KMS-11 (cell line): Measurements from ENCODE around the gene ZNF624.

Experiments used
- H2AFZ ChIP-seq: fragments of 200-600 bp; sonication (generic); 2 replicates; pipeline ENCODE4 v1.6.1; 2016; ENCODE audit warnings: antibody characterized with exemption, mixed run types, low read depth
- H3K27ac ChIP-seq: fragments of 200-600 bp; sonication (generic); 2 replicates; pipeline ENCODE4 v1.6.1; 2016; ENCODE audit warnings: mild to moderate bottlenecking, mixed run types
- H3K27me3 ChIP-seq: fragments of 200-600 bp; sonication (generic); 2 replicates; pipeline ENCODE4 v1.6.1; 2017; ENCODE audit warnings: mild to moderate bottlenecking, low read depth, mixed run types, moderate library complexity; ENCODE audit not compliant: insufficient read depth
- H3K36me3 ChIP-seq: fragments of 200-600 bp; sonication (generic); 2 replicates; pipeline ENCODE4 v1.6.1; 2017; ENCODE audit warnings: mild to moderate bottlenecking, mixed run types; ENCODE audit not compliant: insufficient read depth
- H3K4me1 ChIP-seq: fragments of 200-600 bp; sonication (generic); 2 replicates; pipeline ENCODE4 v1.6.1; 2016; ENCODE audit warnings: mild to moderate bottlenecking, low read depth, mixed run types; ENCODE audit not compliant: poor library complexity, severe bottlenecking
- H3K4me2 ChIP-seq: fragments of 200-600 bp; sonication (generic); 2 replicates; pipeline ENCODE4 v1.7.0; 2016; ENCODE audit warnings: mild to moderate bottlenecking, mixed run types
- H3K4me3 ChIP-seq: fragments of 200-600 bp; sonication (generic); IDR thresholded peaks from 2 replicates; pipeline ENCODE4 v1.6.1; 2017; ENCODE audit warnings: low read depth, low read length, mixed read lengths; ENCODE audit not compliant: insufficient read depth
- H3K79me2 ChIP-seq: fragments of 200-600 bp; sonication (generic); 2 replicates; pipeline ENCODE4 v1.6.1; 2016; ENCODE audit warnings: low read depth, mixed run types; ENCODE audit not compliant: insufficient read depth
- H3K9ac ChIP-seq: fragments of 200-600 bp; sonication (generic); 2 replicates; pipeline ENCODE4 v1.6.1; 2016; ENCODE audit warnings: mild to moderate bottlenecking, mixed run types
- H4K20me1 ChIP-seq: fragments of 200-600 bp; sonication (generic); 2 replicates; pipeline ENCODE4 v1.6.1; 2016; ENCODE audit warnings: mild to moderate bottlenecking, mixed run types; ENCODE audit not compliant: insufficient read depth
- TF ChIP-seq, protein P1 (sequence below): fragments of 200-600 bp; sonication (generic); conservative IDR thresholded peaks from 2 replicates; pipeline ENCODE4 v1.6.1; 2017; ENCODE audit warnings: low read depth, mild to moderate bottlenecking, antibody characterized with exemption, low read length, moderate library complexity, mixed read lengths

The ZNF624 gene

DNA sequence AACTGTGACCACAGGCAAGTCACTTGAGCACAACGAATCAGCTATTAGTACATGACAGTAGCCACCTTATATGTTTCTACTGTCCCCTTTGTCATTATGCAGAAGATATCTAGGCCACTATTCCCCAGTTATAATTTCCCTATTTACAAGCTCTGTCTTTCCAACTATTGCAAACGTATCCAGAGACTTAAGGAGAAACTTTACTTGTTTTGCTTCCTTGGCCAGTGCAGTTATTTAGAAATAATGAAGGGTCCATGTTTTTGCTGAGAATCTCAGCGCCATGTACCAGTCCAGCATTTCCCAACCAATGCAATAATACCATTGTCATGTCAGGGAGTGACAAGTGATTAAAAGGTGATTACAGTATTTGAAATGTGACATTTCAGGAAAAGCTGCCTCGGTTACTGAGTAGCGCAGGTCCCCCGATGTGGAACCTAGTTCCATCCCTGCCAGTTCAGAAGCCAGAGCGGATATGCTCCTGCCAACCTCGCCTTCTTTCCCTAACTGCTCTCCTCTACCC, 743 bp downstream of the ZNF624 start:
- peak overlapping the region; percentile 69 for H2AFZ ChIP-seq
- H3K4me3 ChIP-seq = no peak overlapping the region
- no peaks in the 10 kb centered on the region for H3K36me3 ChIP-seq
- TF ChIP-seq, protein P1, sequence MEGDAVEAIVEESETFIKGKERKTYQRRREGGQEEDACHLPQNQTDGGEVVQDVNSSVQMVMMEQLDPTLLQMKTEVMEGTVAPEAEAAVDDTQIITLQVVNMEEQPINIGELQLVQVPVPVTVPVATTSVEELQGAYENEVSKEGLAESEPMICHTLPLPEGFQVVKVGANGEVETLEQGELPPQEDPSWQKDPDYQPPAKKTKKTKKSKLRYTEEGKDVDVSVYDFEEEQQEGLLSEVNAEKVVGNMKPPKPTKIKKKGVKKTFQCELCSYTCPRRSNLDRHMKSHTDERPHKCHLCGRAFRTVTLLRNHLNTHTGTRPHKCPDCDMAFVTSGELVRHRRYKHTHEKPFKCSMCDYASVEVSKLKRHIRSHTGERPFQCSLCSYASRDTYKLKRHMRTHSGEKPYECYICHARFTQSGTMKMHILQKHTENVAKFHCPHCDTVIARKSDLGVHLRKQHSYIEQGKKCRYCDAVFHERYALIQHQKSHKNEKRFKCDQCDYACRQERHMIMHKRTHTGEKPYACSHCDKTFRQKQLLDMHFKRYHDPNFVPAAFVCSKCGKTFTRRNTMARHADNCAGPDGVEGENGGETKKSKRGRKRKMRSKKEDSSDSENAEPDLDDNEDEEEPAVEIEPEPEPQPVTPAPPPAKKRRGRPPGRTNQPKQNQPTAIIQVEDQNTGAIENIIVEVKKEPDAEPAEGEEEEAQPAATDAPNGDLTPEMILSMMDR = no peak
- no peaks in the 10 kb centered on the region for H3K79me2 ChIP-seq
- H4K20me1 ChIP-seq = no peaks in the 10 kb centered on the region
- peak overlapping the region; percentile 71 for H3K9ac ChIP-seq
- H3K27me3 ChIP-seq = no peaks in the 10 kb centered on the region
- peaks cover 4% of the 10 kb centered on the region for H3K4me1 ChIP-seq
- H3K27ac ChIP-seq = peak overlapping the region; percentile 43; the same call in 1 of the 2 replicates
- peak overlapping the region; percentile 60 for H3K4me2 ChIP-seq

DNA sequence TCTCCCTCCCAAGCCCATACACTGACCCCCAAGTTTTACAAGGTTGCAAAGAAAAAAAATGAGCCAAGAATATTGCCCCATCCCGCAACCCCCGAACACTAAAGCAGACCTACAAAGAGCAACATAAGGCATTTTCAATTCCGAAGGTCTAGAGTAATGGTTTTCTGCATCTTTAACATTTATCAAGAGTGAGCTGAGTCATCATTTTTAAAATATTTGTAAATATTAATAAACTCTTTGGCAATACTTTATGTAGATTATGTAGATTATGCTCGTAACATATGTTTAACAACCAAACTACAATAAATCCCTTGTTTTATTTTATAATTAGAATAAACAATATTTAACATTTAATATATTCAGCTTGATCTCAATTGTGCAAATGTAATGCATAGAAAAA, 1.4 kb downstream of the ZNF624 start:
- no peak overlapping the region for H3K4me3 ChIP-seq

DNA sequence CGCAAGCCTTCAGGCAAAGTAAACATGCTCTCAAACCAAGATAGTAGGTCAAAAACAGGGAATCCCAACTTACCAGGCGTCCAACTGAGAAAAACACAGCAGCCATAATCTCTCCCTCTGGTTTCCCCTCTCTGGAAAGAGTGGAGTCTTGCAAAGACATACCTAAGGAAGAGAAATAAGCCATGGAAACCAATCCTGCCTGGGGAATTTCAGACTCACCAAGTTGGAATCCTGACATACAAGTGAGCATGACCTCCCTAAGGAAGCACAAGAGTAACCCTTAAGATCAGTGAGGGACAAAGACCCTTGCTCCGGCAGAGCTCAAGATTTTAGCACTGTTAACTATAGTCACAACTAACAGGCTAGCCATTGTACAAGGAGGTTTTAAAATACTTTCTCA, 4.1 kb downstream of the ZNF624 start:
- Histone ChIP-seq H3K79me2 (no peaks in the 10 kb centered on the region), H4K20me1 (no peaks in the 10 kb centered on the region), H3K4me3 (no peak overlapping the region), H3K4me1 (peaks cover 4% of the 10 kb centered on the region), H3K36me3 (no peaks in the 10 kb centered on the region), H3K4me2 (no peak overlapping the region), H3K27me3 (no peaks in the 10 kb centered on the region), H3K27ac (no peak overlapping the region), H3K9ac (no peak overlapping the region), H2AFZ (no peak overlapping the region)
- TF ChIP-seq, protein P1 = no peak

More for the DNA sequence above, 1.4 kb downstream of the ZNF624 start:
- no peak overlapping the region for H3K27ac ChIP-seq
- H3K4me1 ChIP-seq = peaks cover 4% of the 10 kb centered on the region
- no peaks in the 10 kb centered on the region for H3K36me3 ChIP-seq
- H3K9ac ChIP-seq = no peak overlapping the region
- no peaks in the 10 kb centered on the region for H4K20me1 ChIP-seq
- TF ChIP-seq, protein P1 = no peak
- H3K4me2 ChIP-seq = no peak overlapping the region
- no peaks in the 10 kb centered on the region for H3K27me3 ChIP-seq
- no peak overlapping the region for H2AFZ ChIP-seq
- no peaks in the 10 kb centered on the region for H3K79me2 ChIP-seq

DNA sequence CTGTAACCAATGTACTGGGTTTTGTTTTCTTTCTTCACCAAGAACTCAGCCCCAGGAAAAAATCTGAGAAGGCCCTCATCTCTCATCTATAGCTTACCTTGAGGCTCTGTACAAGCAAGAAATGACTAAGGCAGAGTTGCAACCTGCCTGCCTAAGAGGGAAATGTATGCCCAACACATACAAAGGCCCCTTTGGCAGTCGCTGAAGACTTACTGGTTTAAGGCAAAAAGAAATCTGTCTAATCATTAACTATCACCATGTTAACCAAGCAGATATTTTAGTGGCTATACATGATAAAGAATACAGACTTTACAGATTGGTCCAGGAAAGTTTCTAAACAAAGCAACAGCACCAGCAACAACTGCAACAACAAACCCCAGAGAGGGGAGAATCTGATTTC, 14.2 kb downstream of the ZNF624 start:
- Histone ChIP-seq H3K9ac (no peak overlapping the region), H3K27me3 (no peaks in the 10 kb centered on the region), H3K4me1 (no peaks in the 10 kb centered on the region), H3K4me3 (no peak overlapping the region), H4K20me1 (no peaks in the 10 kb centered on the region), H3K4me2 (no peak overlapping the region), H2AFZ (no peak overlapping the region), H3K27ac (no peak overlapping the region), H3K79me2 (no peaks in the 10 kb centered on the region), H3K36me3 (no peaks in the 10 kb centered on the region)
- TF ChIP-seq, protein P1 = no peak
